IMR-90 (cell line): Measurements from ENCODE around the gene PI4KA. TPM values are rescaled to one million over a fixed set of nuclear protein-coding genes. Genes with fewer than 3 reads are reported as not detected.

Experiments
- ATAC-seq: fragments of 200-7000 bp; cut with Tn5 transposase; 2 replicates; pipeline ENCODE4 v1.9.1; 2020; ENCODE audit warnings: low read depth, mild to moderate bottlenecking, moderate library complexity
- BruUV-seq: library from RNA; stranded (reverse); fragments of 400-500 nt; replicated peaks from 2 replicates; lab custom pipeline; 2021; lab: Mats Ljungman, UMichigan
- CTCF ChIA-PET: fragments of 300-600 bp; formaldehyde crosslinking; extraction: SDS; loops from one replicate; lab custom pipeline; 2021; ENCODE audit warnings: antibody characterized with exemption; lab: Yijun Ruan, JAX
- POLR2A ChIA-PET: fragments of 300-600 bp; sonication (Branson Sonifier 250); formaldehyde crosslinking; loops from one replicate; lab custom pipeline; 2022; ENCODE audit warnings: antibody characterized with exemption; ENCODE audit not compliant: unreplicated experiment; lab: Charles Lee
- DNase-seq: peaks from one replicate; pipeline ENCODE4 v3.0.0; 2013
- H2AFZ ChIP-seq: replicated peaks from 2 replicates; pipeline ENCODE3; 2013; ENCODE audit warnings: low read length, mild to moderate bottlenecking; ENCODE audit not compliant: poor library complexity
- H2AK5ac ChIP-seq: 2 replicates; pipeline ENCODE4 v1.6.1; 2013; ENCODE audit warnings: low read depth, low read length, inconsistent platforms
- H2AK9ac ChIP-seq: replicated peaks from 2 replicates; pipeline ENCODE3; 2013; ENCODE audit warnings: mild to moderate bottlenecking, low read depth, low read length, moderate library complexity; ENCODE audit not compliant: poor library complexity
- H2BK120ac ChIP-seq: 2 replicates; pipeline ENCODE4 v1.6.1; 2013; ENCODE audit warnings: low read depth, low read length, inconsistent platforms
- H2BK15ac ChIP-seq: 3 replicates; pipeline ENCODE4 v1.6.1; 2013; ENCODE audit warnings: low read depth, low read length, inconsistent platforms
- H2BK20ac ChIP-seq: 2 replicates; pipeline ENCODE4 v1.6.1; 2013; ENCODE audit warnings: low read depth, mild to moderate bottlenecking, inconsistent platforms, low read length, moderate library complexity
- H2BK5ac ChIP-seq: 2 replicates; pipeline ENCODE4 v1.6.1; 2013; ENCODE audit warnings: mild to moderate bottlenecking, low read depth, low read length, inconsistent platforms; ENCODE audit not compliant: poor library complexity, severe bottlenecking
- H3K14ac ChIP-seq: replicated peaks from 2 replicates; pipeline ENCODE4 v1.6.1; 2013; ENCODE audit warnings: low read depth, low read length, inconsistent platforms
- H3K18ac ChIP-seq: 2 replicates; pipeline ENCODE4 v1.6.1; 2013; ENCODE audit warnings: low read depth, low read length, control low read depth
- H3K23ac ChIP-seq: 2 replicates; pipeline ENCODE4 v1.6.1; 2013; ENCODE audit warnings: low read depth, low read length, inconsistent platforms
- H3K27ac ChIP-seq: 2 replicates; pipeline ENCODE4 v1.5.1; 2013; ENCODE audit warnings: mild to moderate bottlenecking, control low read depth, low read length; ENCODE audit not compliant: insufficient read depth
- H3K27me3 ChIP-seq: 2 replicates; pipeline ENCODE4 v1.6.1; 2013; ENCODE audit warnings: low read length; ENCODE audit not compliant: control insufficient read depth, insufficient read depth
- H3K36me3 ChIP-seq: 2 replicates; pipeline ENCODE4 v1.6.1; 2013; ENCODE audit warnings: low read length, mixed read lengths; ENCODE audit not compliant: control insufficient read depth, insufficient read depth
- H3K4ac ChIP-seq: 2 replicates; pipeline ENCODE4 v1.6.1; 2013; ENCODE audit warnings: low read depth, low read length, inconsistent platforms
- H3K4me1 ChIP-seq: 2 replicates; pipeline ENCODE4 v1.6.1; 2013; ENCODE audit warnings: low read length, mixed read lengths; ENCODE audit not compliant: control insufficient read depth, insufficient read depth
- H3K4me2 ChIP-seq: 2 replicates; pipeline ENCODE4 v1.6.1; 2013; ENCODE audit warnings: low read depth, mild to moderate bottlenecking, control low read depth, low read length, moderate library complexity
- H3K4me3 ChIP-seq: 2 replicates; pipeline ENCODE4 v1.5.1; 2013; ENCODE audit warnings: low read depth, mild to moderate bottlenecking, control low read depth, low read length, moderate library complexity; ENCODE audit not compliant: insufficient read depth
- H3K56ac ChIP-seq: 2 replicates; pipeline ENCODE4 v1.6.1; 2013; ENCODE audit warnings: low read length, inconsistent platforms; ENCODE audit not compliant: insufficient read depth; ENCODE audit errors: extremely low read depth
- H3K79me1 ChIP-seq, 2 experiments: 2 replicates each; pipeline ENCODE4 v1.6.1; 2013; ENCODE audit warnings: low read length in 2 of 2, inconsistent platforms in 1 of 2, low read depth in 1 of 2
- H3K9ac ChIP-seq: 2 replicates; pipeline ENCODE4 v1.6.1; 2013; ENCODE audit warnings: low read depth, low read length, control low read depth
- H3K9me1 ChIP-seq: 2 replicates; pipeline ENCODE4 v1.6.1; 2013; ENCODE audit warnings: low read length, inconsistent platforms; ENCODE audit not compliant: insufficient read depth
- H3K9me3 ChIP-seq: 2 replicates; pipeline ENCODE4 v1.6.1; 2013; ENCODE audit warnings: low read length; ENCODE audit not compliant: control insufficient read depth, insufficient read depth
- H4K20me1 ChIP-seq: 2 replicates; pipeline ENCODE4 v1.6.1; 2013; ENCODE audit warnings: low read length, inconsistent platforms; ENCODE audit not compliant: insufficient read depth
- H4K5ac ChIP-seq: 2 replicates; pipeline ENCODE4 v1.6.1; 2013; ENCODE audit warnings: mild to moderate bottlenecking, low read depth, low read length, control low read depth
- H4K8ac ChIP-seq, 2 experiments: 2 replicates each; pipeline ENCODE4 v1.6.1; 2013; ENCODE audit warnings: low read depth in 2 of 2, low read length in 2 of 2, control low read depth in 1 of 2, inconsistent platforms in 1 of 2
- H4K91ac ChIP-seq: 2 replicates; pipeline ENCODE4 v1.6.1; 2013; ENCODE audit warnings: low read depth, low read length, inconsistent platforms; ENCODE audit not compliant: insufficient read depth
- BHLHE40 ChIP-seq: fragments of 150-350 bp; IDR thresholded peaks from 2 replicates; pipeline ENCODE4 v1.6.1; 2016; ENCODE audit warnings: mild to moderate bottlenecking, low read depth, low read length
- CEBPB ChIP-seq: IDR thresholded peaks from 2 replicates; pipeline ENCODE4 v1.6.1; 2012; ENCODE audit warnings: low read depth, low read length, improper control_type of control experiment
- CHD1 ChIP-seq: IDR thresholded peaks from 2 replicates; pipeline ENCODE4 v1.6.1; 2012; ENCODE audit warnings: low read depth, low read length, improper control_type of control experiment
- CTCF ChIP-seq: conservative IDR thresholded peaks from 2 replicates; pipeline ENCODE4 v1.5.1; 2012; ENCODE audit warnings: mild to moderate bottlenecking, low read depth, low read length, improper control_type of control experiment
- FOS ChIP-seq: fragments of 150-350 bp; IDR thresholded peaks from 2 replicates; pipeline ENCODE4 v1.6.1; 2016; ENCODE audit warnings: low read depth, low read length
- MAFK ChIP-seq: IDR thresholded peaks from 2 replicates; pipeline ENCODE4 v1.6.1; 2012; ENCODE audit warnings: low read depth, low read length, improper control_type of control experiment
- MAZ ChIP-seq: IDR thresholded peaks from 2 replicates; pipeline ENCODE4 v1.6.1; 2012; ENCODE audit warnings: low read depth, mild to moderate bottlenecking, low read length, improper control_type of control experiment, moderate library complexity, borderline replicate concordance
- MXI1 ChIP-seq: IDR thresholded peaks from 2 replicates; pipeline ENCODE4 v1.6.1; 2012; ENCODE audit warnings: low read depth, mild to moderate bottlenecking, low read length, moderate library complexity, borderline replicate concordance
- NFE2L2 ChIP-seq: fragments of 150-350 bp; IDR thresholded peaks from 2 replicates; pipeline ENCODE4 v1.6.1; 2016; ENCODE audit warnings: low read depth, mild to moderate bottlenecking, low read length
- POLR2A ChIP-seq: IDR thresholded peaks from 2 replicates; pipeline ENCODE4 v1.6.1; 2012; ENCODE audit warnings: mild to moderate bottlenecking, low read depth, low read length
- RAD21 ChIP-seq: IDR thresholded peaks from 2 replicates; pipeline ENCODE4 v1.6.1; 2012; ENCODE audit warnings: low read length, improper control_type of control experiment
- RCOR1 ChIP-seq: IDR thresholded peaks from 2 replicates; pipeline ENCODE4 v1.6.1; 2012; ENCODE audit warnings: mild to moderate bottlenecking, low read length, improper control_type of control experiment; ENCODE audit not compliant: insufficient replicate concordance
- RFX5 ChIP-seq: IDR thresholded peaks from 2 replicates; pipeline ENCODE4 v1.8.0; 2012; ENCODE audit warnings: low read depth, mild to moderate bottlenecking, low read length, moderate library complexity
- SMC3 ChIP-seq: fragments of 150-350 bp; IDR thresholded peaks from 2 replicates; pipeline ENCODE4 v1.6.1; 2016; ENCODE audit warnings: low read depth, mild to moderate bottlenecking, antibody characterized with exemption, low read length, moderate library complexity
- WGBS, 2 experiments: methylation state at CpG; one replicate each; pipeline versions ENCODE4 v1.1.5 to v1.1.7; 2013; ENCODE audit warnings: missing lambda C conversion rate in 2 of 2; ENCODE audit not compliant: insufficient read length in 1 of 2; ENCODE audit errors: extremely low coverage in 2 of 2; 5-methylcytosine and 5-hydroxymethylcytosine counted together
- dilution Hi-C: fragments of 300-500 bp; cut with HindIII; formaldehyde crosslinking; loops from one replicate; pipeline ENCODE4 v1.14.3; 2018; ENCODE audit warnings: low sequenced_read_pairs; ENCODE audit not compliant: unreplicated experiment
- in situ Hi-C: fragments of 300-500 bp; cut with MboI; formaldehyde crosslinking; loops from 3 replicates; pipeline ENCODE4 v1.14.3; 2019; ENCODE audit warnings: low sequenced_read_pairs, inconsistent platforms, mixed read lengths
- intact Hi-C: fragments of 100-400 bp; cut with micrococcal nuclease; formaldehyde crosslinking; loops from 2 replicates; pipeline ENCODE4 v1.10.0; 2022
- polyA plus RNA-seq, 3 experiments: library from polyadenylated mRNA; depleted of rRNA; stranded (reverse); fragments of >200 nt; gene quantifications; 2 replicates each; pipeline ENCODE4 v1.2.3, GENCODE V29; 2012; ENCODE audit warnings: low replicate concordance in 1 of 3
- total RNA-seq: library from RNA; depleted of rRNA; stranded (reverse); fragments of >200 nt; gene quantifications from 2 replicates; pipeline ENCODE4 v1.2.3, GENCODE V29; 2012
- TF ChIP-seq, protein P1 (sequence below): fragments of 150-350 bp; IDR thresholded peaks from 2 replicates; pipeline ENCODE4 v1.6.1; 2016; ENCODE audit warnings: low read depth, mild to moderate bottlenecking, low read length, moderate library complexity, borderline replicate concordance
- TF ChIP-seq, protein P2 (sequence below): fragments of 150-350 bp; IDR thresholded peaks from 2 replicates; pipeline ENCODE4 v1.6.1; 2017; ENCODE audit warnings: mild to moderate bottlenecking, antibody characterized with exemption, low read length, low read depth

Gene PI4KA
- total and polyA plus RNA-seq, 2 of the 4 experiments (the other 2 are of a cell fraction), result 16.8 to 35.5 TPM

GRCh38 chr22:20762233-20762796 is 96.3 kb downstream of the PI4KA start:
- Histone ChIP-seq H2AFZ (no peak overlapping the region), H2BK120ac (no peak overlapping the region), H2BK20ac (no peak overlapping the region), H3K23ac (no peak overlapping the region), H3K9ac (no peak overlapping the region), H2BK15ac (no peak overlapping the region), H3K27ac (no peak overlapping the region), H3K9me1 (peaks cover 11% of the 10 kb centered on the region), H3K4me1 (no peaks in the 10 kb centered on the region), H3K79me1 (0 out of 4 replicates have a peak, but pooled peaks cover 0 to 5% of the 10 kb centered on the region in 2 experiments), H3K56ac (no peak overlapping the region), H3K4me2 (no peak overlapping the region), H2AK9ac (no peak overlapping the region), H2BK5ac (no peak overlapping the region), H4K5ac (no peak overlapping the region), H4K8ac (no peak overlapping the region), H3K18ac (no peak overlapping the region), H4K20me1 (no peaks in the 10 kb centered on the region), H3K36me3 (peaks cover 43% of the 10 kb centered on the region), H3K27me3 (no peaks in the 10 kb centered on the region), H3K4ac (no peak overlapping the region), H3K14ac (no peak overlapping the region), H3K9me3 (no peaks in the 10 kb centered on the region), H2AK5ac (no peak overlapping the region), H4K91ac (no peak overlapping the region), H3K4me3 (no peak overlapping the region)
- ATAC-seq, result no peak; the same call in 1 of the 2 replicates
- dilution Hi-C loops (no loop called here), in situ Hi-C loops (no loop called here), intact Hi-C loops (no loop called here)
- POLR2A ChIA-PET, result interaction anchor here (0.5 kb wide), 1 partner anchor 741 kb away, joined by 3 read pairs; the partner anchor contains the start of gene TANGO2
- no peak for TF ChIP-seq RCOR1
- TF ChIP-seq RFX5, result no peak
- TF ChIP-seq CHD1, result no peak
- no peak for TF ChIP-seq RAD21
- TF ChIP-seq, protein P1, sequence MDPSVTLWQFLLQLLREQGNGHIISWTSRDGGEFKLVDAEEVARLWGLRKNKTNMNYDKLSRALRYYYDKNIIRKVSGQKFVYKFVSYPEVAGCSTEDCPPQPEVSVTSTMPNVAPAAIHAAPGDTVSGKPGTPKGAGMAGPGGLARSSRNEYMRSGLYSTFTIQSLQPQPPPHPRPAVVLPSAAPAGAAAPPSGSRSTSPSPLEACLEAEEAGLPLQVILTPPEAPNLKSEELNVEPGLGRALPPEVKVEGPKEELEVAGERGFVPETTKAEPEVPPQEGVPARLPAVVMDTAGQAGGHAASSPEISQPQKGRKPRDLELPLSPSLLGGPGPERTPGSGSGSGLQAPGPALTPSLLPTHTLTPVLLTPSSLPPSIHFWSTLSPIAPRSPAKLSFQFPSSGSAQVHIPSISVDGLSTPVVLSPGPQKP, result no peak
- no peak for TF ChIP-seq POLR2A
- no peak for TF ChIP-seq MAFK
- TF ChIP-seq FOS, result no peak
- TF ChIP-seq NFE2L2, result no peak
- no peak for TF ChIP-seq MAZ
- no peak for TF ChIP-seq SMC3
- no peak for TF ChIP-seq CTCF
- TF ChIP-seq MXI1, result no peak
- TF ChIP-seq, protein P2, sequence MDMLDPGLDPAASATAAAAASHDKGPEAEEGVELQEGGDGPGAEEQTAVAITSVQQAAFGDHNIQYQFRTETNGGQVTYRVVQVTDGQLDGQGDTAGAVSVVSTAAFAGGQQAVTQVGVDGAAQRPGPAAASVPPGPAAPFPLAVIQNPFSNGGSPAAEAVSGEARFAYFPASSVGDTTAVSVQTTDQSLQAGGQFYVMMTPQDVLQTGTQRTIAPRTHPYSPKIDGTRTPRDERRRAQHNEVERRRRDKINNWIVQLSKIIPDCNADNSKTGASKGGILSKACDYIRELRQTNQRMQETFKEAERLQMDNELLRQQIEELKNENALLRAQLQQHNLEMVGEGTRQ, result no peak
- TF ChIP-seq CEBPB, result no peak
- TF ChIP-seq BHLHE40, result no peak
- no TSS peak for BruUV-seq
- no peak for DNase-seq
- 100% methylated on average over 2 of the region's 7 CpGs; no CpG with 5 or more reads in 1 of the 2 experiments for WGBS, 2 experiments
- CTCF ChIA-PET, result no interaction called here
